Kasumi-1 (cell line): ENCODE measurements around the gene LAGE3.
"Not testable (repeated sequence)": the region's sequence is repeated elsewhere in the genome, so short reads cannot be mapped to it uniquely, and the experiment has no call there.

Experiments used
- DNase-seq, 2 experiments: peaks; one replicate each; lab custom pipeline; 2025; lab: John Stamatoyannopoulos, UW

LAGE3 gene

GRCh38 chrX:154501423-154501822, 22.3 kb upstream of the LAGE3 start:
- not testable (repeated sequence) for DNase-seq

GRCh38 chrX:154496591-154497137, 17.6 kb upstream of the LAGE3 start:
- not testable (repeated sequence) for DNase-seq

- DNase-seq = no peak
Measured at GRCh38 chrX:154495472-154495922, 16.4 kb upstream of the LAGE3 start.

- no peak for DNase-seq
Measured at GRCh38 chrX:154494715-154495114, 15.6 kb upstream of the LAGE3 start.

GRCh38 chrX:154490414-154491083, 11.5 kb upstream of the LAGE3 start, which contains the start of gene SLC10A3:
SLC10A3 (minus strand) TSS chrX:154490629; CDS start chrX:154488940, 1,689 bp downstream.
- DNase-seq = peak; percentile 72 to 76

- DNase-seq = no peak
Measured at GRCh38 chrX:154490021-154490413, 10.9 kb upstream of the LAGE3 start.

GRCh38 chrX:154489182-154489581, 10.1 kb upstream of the LAGE3 start:
- DNase-seq = no peak

- DNase-seq = no peak
Measured at GRCh38 chrX:154488336-154489075, 9.4 kb upstream of the LAGE3 start.

GRCh38 chrX:154487518-154488290, 8.6 kb upstream of the LAGE3 start:
- no peak for DNase-seq

- DNase-seq = peak; percentile 24 to 26
Measured at GRCh38 chrX:154486396-154487207, 7.5 kb upstream of the LAGE3 start, which contains the start of gene UBL4A. UBL4A (minus strand) TSS chrX:154486615; CDS start chrX:154486584, 31 bp downstream.

- no peak for DNase-seq
Measured at GRCh38 chrX:154486052-154486395, 6.9 kb upstream of the LAGE3 start.

GRCh38 chrX:154485150-154486051, 6.3 kb upstream of the LAGE3 start:
- DNase-seq = no peak

- DNase-seq = no peak
Measured at GRCh38 chrX:154484255-154485149, 5.4 kb upstream of the LAGE3 start.

GRCh38 chrX:154483325-154483724, 4.2 kb upstream of the LAGE3 start:
- DNase-seq = no peak

GRCh38 chrX:154482786-154483185, 3.7 kb upstream of the LAGE3 start:
- no peak for DNase-seq

GRCh38 chrX:154481911-154482601, 3.0 kb upstream of the LAGE3 start:
- DNase-seq = no peak

- DNase-seq = no peak
Measured at GRCh38 chrX:154481195-154481594, 2.1 kb upstream of the LAGE3 start.

GRCh38 chrX:154477891-154478477, 1.1 kb downstream of the LAGE3 start:
- DNase-seq = no peak
